HG03469 (cell line): ENCODE measurements around the gene LILRB5.
"Not testable (repeated sequence)": the region's sequence is repeated elsewhere in the genome, so short reads cannot be mapped to it uniquely, and the experiment has no call there.

Experiments used
- ATAC-seq: cut with Tn5 transposase; IDR thresholded peaks from one replicate; pipeline ENCODE4 v1.9.1; 2021; ENCODE audit warnings: mild to moderate bottlenecking, moderate library complexity, moderate number of reproducible peaks; ENCODE audit not compliant: unreplicated experiment

LILRB5 gene

DNA sequence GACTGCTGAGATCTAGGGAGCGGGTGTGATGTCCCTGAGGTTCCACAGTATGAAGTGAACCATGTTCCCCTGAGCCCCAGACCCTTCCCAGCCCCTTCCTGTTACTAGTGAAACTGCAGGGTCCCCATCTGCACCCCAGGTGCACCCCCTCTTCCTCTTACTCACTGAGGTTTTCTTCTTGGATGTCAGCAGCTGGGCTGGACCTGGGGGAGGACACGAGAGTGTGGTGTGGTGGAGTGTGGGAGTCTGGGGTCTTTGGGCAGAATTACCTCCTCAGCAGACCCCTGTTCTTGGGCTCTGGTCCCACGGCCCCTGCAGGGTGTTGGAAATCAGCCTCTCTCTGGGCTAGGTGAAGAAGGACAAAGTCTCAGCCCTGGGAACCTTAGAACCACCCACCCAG lies 11.1 kb downstream of the LILRB5 start:
- no peak for ATAC-seq

DNA sequence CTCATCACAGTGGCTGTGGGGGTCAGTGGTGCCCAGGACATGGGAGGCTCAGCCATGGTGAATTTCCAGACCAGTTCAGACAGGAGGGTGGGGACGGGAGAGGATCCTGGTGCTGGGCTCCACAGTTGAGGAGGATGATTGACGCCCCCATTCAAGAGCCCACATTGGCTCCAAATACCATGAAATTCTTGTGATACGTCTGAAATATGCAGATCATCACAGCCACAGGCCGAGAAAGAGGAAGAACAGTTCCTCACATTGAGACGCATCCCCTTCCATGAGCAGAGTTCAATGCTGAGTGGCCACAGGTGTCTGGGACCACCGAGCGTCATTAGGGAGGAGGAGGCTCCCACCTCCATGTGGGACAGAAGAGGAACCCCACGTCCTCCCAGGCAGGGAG lies 13.3 kb downstream of the LILRB5 start:
- ATAC-seq, result not testable (repeated sequence)

DNA sequence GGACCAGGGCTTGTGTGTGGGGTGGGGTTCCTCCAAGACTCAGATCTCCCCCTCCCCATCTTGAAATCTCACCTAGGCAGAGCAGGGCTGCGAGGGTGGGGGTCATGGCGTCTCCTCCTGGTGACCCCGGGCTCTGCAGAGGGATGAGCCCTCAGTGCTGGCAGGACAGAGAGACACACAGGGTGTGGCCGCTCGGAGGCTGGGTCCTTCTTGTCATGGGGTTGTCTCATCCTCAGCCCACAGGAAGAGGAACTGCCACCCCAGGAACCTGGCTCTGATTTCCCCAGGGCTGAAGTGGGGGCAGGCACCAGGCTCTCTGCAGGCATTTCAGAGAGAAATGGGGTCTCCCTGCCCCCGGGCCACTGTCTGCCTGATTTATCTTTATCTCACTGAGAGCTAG lies 14.4 kb downstream of the LILRB5 start, which contains the start of gene LILRA6:
LILRA6 (minus strand) TSS at position 145 of the 400 bp plus-strand sequence.
- ATAC-seq, result not testable (repeated sequence)

GRCh38 chr19:54242234-54242633 lies 14.8 kb downstream of the LILRB5 start:
- ATAC-seq, result not testable (repeated sequence)

DNA sequence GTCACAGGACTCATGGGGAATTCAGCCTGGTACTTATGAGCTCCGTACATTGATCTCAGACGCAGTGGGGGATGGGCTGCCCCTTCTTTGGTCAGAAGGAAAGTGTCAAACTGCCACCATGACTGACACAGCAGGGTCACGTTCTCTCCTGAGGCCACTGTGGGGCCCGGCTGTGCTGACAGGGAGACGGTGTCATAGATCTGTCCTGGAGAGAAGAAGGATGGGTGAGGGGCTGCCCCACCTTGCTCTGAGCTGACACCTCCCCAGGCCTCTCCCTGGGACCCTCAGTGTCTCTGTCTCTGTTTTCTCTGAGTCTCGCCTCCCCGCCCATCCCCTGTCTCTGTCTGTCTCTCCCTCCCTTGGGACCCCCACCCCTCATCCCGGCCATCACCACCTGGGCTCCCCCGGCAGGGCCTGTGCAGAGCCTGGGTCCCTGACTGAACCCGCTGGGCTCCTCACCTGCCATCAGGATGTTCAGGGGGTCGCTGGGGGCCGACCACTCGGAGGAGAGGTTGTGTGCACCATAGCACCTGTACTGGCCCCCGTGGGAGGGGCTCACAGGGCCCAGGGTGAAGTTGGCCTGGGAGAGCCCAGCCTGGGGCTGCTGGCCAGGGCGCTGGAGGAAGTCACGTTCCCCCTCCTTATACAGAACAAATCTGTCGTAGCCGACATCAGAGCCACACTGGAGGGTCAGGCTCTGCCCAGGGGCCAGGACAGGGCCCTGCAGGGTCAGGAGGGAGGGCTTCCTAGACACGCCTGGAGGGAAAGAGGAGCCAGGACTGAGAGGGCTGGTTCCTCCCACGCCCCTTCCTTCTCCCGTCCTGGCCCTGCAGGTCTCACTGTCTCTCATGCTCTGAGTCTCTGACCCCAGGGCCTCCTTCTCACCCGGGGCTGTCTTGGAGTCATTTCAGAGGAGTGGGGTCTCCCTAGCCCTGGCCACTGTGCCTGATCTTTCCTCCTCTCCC lies 16.4 kb downstream of the LILRB5 start:
- ATAC-seq, result not testable (repeated sequence)

DNA sequence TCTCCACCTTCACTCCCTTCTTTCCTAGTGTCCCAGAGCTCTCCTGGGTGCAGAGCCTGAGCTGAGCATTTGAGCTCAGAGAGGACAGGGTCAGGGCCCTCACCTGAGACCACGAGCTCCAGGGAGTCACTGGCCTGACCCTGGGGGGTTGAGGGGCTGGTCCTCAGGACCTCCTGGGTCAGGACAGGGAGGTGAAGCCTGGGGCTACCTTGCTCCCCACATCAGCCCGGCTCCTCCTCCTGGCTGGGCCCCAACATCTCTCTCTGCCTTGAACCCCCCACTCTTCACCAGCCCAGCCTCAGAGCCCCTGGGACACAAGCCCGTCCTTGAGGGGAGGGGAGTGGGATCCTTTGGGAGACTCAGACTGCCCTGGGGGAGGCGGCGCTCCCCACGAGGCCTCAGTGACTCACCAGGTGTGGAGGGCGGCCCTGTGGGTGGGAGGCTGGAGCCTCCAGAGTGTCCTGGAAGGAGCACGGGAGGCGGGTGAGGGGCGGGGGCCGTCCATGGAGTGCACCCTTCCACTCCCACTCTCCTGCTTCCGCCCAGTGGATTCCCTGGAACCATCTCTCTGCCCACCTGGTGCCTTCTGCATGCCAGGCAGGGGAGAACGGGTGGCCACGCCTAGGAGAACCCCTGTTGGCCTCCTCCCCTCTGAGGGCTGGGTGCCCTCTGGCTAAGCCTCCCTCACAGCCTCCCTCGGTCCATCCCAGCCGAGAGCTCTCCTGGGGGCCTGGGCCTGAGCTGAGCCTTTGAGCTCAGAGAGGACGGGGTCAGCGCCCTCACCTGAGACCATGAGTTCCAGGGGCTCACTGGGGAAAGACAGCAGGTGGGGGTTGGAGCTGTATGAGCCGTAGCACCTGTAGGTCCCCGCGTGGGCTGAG lies 17.3 kb downstream of the LILRB5 start:
- not testable (repeated sequence) for ATAC-seq

DNA sequence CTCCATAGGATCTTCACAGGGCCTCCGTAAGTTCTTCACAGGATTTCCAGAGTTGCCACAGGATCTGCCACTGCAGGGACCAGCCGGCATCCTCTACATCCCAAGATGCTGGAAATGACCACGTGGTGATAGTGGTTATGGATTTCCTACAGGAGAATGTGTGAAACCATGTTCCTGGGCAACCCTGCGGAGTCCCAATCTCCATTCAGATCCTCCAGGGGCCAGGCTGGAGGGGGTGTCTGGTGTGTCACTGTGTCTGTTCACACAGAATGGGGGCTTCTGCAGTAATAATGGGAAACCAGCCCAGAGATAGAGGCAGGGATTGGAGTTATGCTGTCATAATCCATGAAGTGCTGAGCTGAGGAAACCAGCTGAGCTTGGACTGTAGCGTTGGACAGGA lies 23.1 kb downstream of the LILRB5 start:
- no peak for ATAC-seq

- no peak for ATAC-seq
Measured at GRCh38 chr19:54231077-54231931, 25.8 kb downstream of the LILRB5 start.

DNA sequence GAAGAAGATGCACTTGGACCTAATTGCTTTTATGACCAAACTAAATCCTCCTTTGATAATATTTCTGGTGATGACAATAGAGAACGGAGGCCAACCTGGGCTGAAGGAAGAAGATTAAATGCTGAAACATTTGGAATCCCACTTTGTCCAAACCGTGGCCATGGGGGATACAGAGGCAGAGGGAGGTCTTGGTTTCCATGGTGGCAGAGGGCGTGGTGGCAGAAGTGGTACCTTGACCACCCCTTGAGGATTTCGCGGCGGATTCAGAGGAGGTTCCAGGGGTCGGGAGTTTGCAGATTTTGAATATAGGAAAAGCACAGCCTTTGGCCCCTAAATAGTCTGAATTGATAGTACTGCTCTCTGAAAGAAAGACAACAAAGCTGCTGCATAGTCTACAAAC lies 27.0 kb downstream of the LILRB5 start:
- no peak for ATAC-seq

DNA sequence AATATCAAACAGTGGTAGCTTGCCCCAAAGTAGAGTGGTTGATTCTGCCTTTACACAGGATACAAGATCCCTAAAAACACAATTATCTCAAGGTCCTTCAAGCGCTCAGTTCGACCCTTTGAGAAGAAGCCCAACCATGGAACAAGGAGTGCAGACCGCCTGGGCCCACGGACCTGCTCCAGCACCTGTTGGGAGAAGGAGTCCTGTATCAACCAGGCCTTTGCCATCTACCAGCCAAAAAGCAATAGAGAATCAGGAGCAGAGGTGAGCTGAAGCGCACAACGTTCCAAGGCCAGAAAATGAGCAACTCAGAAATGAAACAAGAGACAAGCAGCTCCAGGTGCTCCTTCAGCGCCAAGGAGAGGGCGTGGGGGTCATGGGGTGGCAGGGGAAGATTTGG lies 27.9 kb downstream of the LILRB5 start:
- ATAC-seq, result no peak

DNA sequence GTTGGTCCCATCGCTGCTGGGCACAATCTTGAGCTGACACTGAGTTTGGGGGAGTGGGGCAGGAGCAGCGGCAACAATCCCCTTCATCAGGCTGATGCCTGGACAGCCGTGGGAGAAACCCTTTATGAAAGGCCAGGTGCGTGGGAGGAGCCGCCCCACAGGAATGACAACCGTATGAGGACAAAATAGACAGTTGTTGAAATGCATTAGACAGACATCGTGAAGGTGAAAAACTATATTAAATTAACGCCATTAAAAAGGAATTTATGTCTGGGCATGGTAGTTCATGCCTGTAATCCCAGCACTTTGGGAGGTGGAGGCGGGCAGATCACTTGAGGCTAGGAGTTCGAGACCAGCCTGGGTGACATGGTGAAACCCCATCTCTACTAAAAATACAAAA lies 32.5 kb downstream of the LILRB5 start:
- ATAC-seq, result not testable (repeated sequence)

GRCh38 chr19:54223937-54224281 lies 33.2 kb downstream of the LILRB5 start:
- not testable (repeated sequence) for ATAC-seq

DNA sequence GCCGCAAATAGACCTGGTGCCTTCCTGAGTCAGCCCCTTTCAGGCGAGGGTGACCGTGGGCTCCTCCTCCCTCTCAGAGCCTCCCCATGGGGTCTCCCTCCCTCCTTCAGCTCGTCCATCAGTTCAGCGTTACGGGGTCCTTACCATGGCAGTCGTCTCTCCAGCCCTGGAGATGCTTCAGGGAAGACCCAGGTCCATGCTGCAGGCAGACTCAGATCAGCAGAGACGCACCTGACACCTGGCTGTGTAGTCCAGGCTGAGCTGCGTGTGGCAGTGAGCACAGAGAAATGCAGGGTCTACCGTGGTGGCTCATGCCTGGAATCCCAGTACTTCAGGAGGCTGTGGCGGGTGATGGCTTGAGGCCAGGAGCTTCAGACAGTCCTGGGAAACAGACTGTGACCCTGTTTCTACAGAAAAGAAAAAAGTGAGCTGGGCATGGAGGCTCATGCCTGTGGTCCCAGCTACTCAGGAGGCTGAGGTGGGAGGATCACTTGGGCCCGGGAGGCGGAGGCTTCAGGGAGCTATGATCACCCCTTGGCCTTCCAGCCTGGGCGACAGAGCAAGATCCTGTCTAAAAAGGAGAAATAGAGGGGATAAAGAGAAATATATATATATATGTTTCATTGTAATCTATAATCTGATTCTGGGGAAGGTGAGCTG lies 33.7 kb downstream of the LILRB5 start:
- ATAC-seq, result not testable (repeated sequence)

DNA sequence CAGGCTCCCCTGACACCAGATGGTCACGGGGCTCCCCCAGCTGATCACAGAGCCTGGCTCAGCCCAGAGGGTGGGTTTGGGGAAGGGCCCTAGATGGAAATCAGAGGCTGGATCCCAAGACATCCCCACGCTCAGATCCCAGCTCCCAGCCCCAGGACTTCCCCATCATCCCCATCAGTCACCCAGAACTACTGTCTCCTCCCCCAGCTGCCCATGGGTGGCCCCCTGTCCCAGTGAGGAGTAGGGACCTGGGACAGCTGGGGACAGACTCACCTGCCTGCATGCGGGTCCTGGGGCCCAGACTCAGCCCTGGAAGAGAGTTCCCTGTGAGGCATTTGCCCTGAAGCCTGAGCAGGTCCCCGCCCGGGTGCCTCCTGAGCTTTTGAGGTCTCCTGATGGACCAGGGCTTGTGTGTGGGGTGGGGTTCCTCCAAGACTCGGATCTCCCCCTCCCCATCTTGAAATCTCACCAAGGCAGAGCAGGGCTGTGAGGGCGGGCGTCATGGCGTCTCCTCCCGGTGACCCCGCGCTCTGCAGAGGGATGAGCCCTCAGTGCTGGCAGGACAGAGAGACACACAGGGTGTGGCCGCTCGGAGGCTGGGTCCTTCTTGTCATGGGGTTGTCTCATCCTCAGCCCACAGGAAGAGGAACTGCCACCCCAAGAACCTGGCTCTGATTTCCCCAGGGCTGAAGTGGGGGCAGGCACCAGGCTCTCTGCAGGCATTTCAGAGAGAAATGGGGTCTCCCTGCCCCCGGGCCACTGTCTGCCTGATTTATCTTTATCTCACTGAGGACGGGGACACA lies 34.4 kb downstream of the LILRB5 start, which contains the start of gene LILRB3:
LILRB3 (minus strand) TSS at position 534 of the 803 bp plus-strand sequence; CDS start at position 503, 31 bp downstream.
- ATAC-seq, result not testable (repeated sequence)

GRCh38 chr19:54221947-54222346 lies 35.1 kb downstream of the LILRB5 start:
- not testable (repeated sequence) for ATAC-seq

- ATAC-seq, result not testable (repeated sequence)
Measured at GRCh38 chr19:54219702-54220101, 37.4 kb downstream of the LILRB5 start.

- no peak for ATAC-seq
Measured at GRCh38 chr19:54218960-54219661, 38.0 kb downstream of the LILRB5 start.

DNA sequence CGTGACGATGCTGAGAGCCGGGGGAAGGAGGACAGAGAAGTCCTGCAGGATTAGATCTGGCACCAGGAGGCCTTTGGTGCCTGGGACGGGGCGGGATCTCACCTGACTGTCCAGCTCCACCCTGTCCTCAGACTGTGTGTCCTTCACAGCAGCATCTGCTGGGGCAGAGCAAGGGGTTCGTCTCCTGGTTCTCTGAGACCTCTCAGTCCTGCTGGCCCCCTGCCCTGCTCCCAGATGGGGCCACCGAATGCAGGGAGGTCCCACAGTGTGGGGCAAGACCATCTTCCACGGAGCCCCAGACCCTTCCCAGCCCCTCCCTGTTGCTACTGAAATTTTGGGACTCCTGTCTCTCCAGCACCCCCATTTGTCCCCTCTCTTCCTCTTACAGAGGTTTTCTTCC lies 38.8 kb downstream of the LILRB5 start:
- ATAC-seq, result no peak
